Muscle layer of colon (tissue), 2 donors: ENCODE results near the gene ACTR8.

Experiments used
- H3K27ac ChIP-seq: one replicate; pipeline ENCODE4 v1.7.0; 2013; ENCODE audit warnings: low read depth, mild to moderate bottlenecking, low read length, moderate library complexity
- H3K27me3 ChIP-seq, 2 donors: one replicate each; pipeline ENCODE4 v1.7.0; 2013; ENCODE audit warnings: low read length in 2 of 2, mild to moderate bottlenecking in 2 of 2; ENCODE audit not compliant: insufficient read depth in 2 of 2, control insufficient read depth in 1 of 2
- H3K36me3 ChIP-seq: one replicate; pipeline ENCODE4 v1.7.0; 2013; ENCODE audit warnings: mild to moderate bottlenecking, low read length; ENCODE audit not compliant: insufficient read depth
- H3K4me1 ChIP-seq: one replicate; pipeline ENCODE4 v1.7.0; 2013; ENCODE audit warnings: mild to moderate bottlenecking, low read length; ENCODE audit not compliant: insufficient read depth
- H3K4me3 ChIP-seq, 2 donors: one replicate each; pipeline ENCODE4 v1.7.0; 2013; ENCODE audit warnings: low read length in 2 of 2, low read depth in 1 of 2, mild to moderate bottlenecking in 1 of 2, moderate library complexity in 1 of 2
- H3K9ac ChIP-seq: one replicate; pipeline ENCODE4 v1.7.0; 2013; ENCODE audit warnings: low read length
- H3K9me3 ChIP-seq: one replicate; pipeline ENCODE4 v1.7.0; 2013; ENCODE audit warnings: mild to moderate bottlenecking, low read length
- donor health status: abdominal sarcoma.
- donor health status: Adenocarcinoma of cecum.

Gene ACTR8

DNA sequence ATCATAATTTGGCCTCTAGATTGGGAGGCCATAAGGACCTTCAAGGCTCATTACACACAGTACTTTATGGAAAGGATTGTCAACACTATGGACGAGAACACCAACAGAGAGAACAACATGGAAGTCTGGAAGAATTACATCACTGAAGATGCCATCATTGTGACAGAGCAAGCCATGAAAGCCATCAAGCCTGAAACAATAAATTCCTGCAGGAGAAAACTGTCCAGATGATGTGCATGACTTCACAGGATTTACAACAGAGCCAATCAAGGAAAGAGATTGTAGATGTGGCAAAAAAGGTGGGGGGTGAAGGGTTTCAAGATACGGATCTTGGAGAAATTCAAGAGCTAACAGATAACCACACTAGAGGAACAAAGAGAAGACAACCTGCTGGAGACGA is 19.7 kb downstream of the ACTR8 start:
- Histone ChIP-seq H3K9ac (no peak overlapping the region), H3K9me3 (no peaks in the 10 kb centered on the region), H3K36me3 (peaks cover 43% of the 10 kb centered on the region)

DNA sequence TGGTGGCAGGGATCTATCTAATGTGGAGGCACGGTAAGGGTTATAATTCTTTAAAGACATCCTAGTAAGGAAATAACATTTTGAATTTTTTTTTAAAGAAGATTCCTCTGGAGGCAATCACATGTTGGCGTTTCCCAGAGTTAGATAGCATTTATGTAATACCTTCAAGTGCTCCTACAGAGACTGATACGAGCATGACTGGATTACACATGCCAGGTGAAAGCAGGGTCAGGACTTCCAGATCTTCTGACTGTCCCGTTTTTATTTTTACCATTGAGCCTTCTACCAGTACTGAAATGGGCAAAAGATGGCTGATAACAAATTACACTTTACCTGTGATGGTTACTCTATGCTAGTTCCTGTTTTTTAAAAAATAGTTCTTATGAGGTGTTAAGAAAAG is 21.8 kb downstream of the ACTR8 start:
- H3K27ac ChIP-seq, result no peak overlapping the region
- peaks cover 38% of the 10 kb centered on the region for H3K36me3 ChIP-seq
- no peaks in the 10 kb centered on the region for H3K9me3 ChIP-seq
- H3K4me3 ChIP-seq, result no peak overlapping the region
- H3K4me1 ChIP-seq, result no peaks in the 10 kb centered on the region
- H3K9ac ChIP-seq, result no peak overlapping the region
- no peaks in the 10 kb centered on the region for H3K27me3 ChIP-seq

More for the DNA sequence above, 19.7 kb downstream of the ACTR8 start:
- Histone ChIP-seq H3K4me1 (no peaks in the 10 kb centered on the region), H3K27ac (no peak overlapping the region), H3K27me3 (no peaks in the 10 kb centered on the region), H3K4me3 (no peak overlapping the region)

DNA sequence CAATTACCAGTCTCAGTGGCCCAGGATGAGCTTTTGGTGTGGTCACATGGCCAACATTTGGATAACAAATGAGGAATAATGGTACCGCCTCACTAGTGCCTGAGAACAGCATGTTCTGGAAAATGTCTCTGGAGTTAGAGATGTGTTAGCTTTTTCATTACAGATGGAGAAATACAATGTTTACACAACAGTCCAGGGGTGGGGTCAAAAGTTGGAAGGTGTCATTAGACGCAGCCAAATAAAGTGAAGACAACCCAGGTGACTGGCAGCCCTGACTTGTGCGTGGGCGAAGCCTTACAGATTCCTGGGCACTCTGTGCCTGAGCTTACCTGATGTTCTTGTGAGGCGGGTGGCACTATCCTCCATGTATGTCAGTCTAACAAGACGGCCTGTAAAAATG is 22.8 kb downstream of the ACTR8 start:
- H3K9me3 ChIP-seq, result no peaks in the 10 kb centered on the region
- H3K4me3 ChIP-seq, result no peak overlapping the region
- no peaks in the 10 kb centered on the region for H3K4me1 ChIP-seq
- H3K36me3 ChIP-seq, result peaks cover 32% of the 10 kb centered on the region
- no peak overlapping the region for H3K9ac ChIP-seq
- no peak overlapping the region for H3K27ac ChIP-seq
- no peaks in the 10 kb centered on the region for H3K27me3 ChIP-seq

DNA sequence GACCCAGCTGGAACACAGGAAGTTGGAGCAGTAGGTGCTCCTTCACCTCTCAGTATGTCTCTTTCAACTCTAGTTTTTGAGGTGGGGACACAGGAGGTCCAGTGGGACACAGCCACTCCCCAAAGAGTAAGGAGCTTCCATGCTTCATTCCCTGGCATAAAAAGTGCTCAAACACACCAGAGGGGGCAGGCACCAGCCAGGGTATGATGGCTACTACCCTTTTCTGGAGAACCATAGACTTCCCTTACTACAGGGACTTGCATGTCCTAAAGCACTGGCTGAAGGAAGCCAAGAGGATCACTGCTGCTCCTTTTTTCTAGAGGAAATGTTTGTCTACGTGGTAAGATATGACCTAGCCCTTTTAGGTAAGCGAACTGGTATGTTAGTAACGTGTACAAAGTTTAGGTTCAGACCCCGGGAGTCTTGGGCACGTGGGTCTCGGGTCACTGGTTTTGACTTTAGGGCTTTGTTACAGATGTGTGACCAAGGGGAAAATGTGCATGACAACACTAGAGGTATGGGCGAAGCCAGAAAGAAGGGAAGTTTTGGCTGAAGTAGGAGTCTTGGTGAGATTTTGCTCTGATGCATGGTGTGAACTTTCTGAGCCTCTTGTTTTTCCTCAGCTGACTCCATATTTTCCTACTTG is 23.7 kb downstream of the ACTR8 start:
- Histone ChIP-seq H3K9me3 (no peaks in the 10 kb centered on the region), H3K4me1 (no peaks in the 10 kb centered on the region), H3K27ac (no peak overlapping the region), H3K4me3 (no peak overlapping the region), H3K36me3 (peaks cover 27% of the 10 kb centered on the region), H3K27me3 (no peaks in the 10 kb centered on the region), H3K9ac (no peak overlapping the region)

DNA sequence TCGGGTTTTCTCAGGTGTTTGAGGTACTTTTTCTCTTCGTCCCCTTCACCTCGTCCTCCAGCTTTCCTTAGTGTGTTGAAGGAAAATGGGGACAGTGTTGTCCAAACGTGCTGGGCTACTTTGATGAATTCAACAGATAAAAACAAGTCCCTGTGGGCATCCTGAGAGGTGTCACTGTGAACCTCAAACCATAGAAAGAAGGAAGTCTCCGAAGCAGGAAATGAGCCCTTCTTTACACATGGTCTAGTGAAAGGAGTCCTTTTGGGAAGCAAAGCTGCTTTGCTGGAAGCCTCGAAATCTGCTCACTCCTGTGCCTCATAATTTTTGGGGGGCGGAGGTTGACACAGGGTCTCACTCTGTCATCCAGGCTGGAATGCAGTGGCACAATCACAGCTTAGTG is 25.0 kb downstream of the ACTR8 start:
- Histone ChIP-seq H3K4me1 (no peaks in the 10 kb centered on the region), H3K27ac (no peak overlapping the region), H3K27me3 (no peaks in the 10 kb centered on the region), H3K9me3 (no peaks in the 10 kb centered on the region), H3K36me3 (peaks cover 19% of the 10 kb centered on the region), H3K4me3 (no peak overlapping the region), H3K9ac (no peak overlapping the region)

DNA sequence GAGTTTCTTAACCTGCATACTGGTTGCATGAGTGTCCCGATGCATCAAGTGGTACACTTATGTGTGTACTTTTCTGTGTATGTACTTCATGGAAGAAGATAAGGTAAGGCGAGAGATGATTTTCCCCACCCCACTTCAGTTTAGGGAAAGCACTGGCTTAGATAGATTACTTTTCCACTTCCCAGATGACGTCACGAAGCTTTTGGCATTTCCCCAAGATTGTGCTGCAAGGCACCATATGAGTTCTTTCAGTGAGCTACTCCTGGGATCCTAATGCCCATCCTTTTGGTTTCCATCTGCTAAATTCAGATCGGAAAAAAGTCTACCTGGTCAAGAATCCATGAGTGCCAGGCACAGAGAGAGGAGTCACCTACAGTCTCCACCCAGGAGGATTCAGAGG is 31.1 kb downstream of the ACTR8 start:
- Histone ChIP-seq H3K27ac (no peak overlapping the region), H3K9ac (no peak overlapping the region), H3K4me1 (no peaks in the 10 kb centered on the region), H3K9me3 (no peaks in the 10 kb centered on the region), H3K27me3 (peaks cover 9 to 18% of the 10 kb centered on the region in 2 donors), H3K4me3 (no peak overlapping the region), H3K36me3 (no peaks in the 10 kb centered on the region)

DNA sequence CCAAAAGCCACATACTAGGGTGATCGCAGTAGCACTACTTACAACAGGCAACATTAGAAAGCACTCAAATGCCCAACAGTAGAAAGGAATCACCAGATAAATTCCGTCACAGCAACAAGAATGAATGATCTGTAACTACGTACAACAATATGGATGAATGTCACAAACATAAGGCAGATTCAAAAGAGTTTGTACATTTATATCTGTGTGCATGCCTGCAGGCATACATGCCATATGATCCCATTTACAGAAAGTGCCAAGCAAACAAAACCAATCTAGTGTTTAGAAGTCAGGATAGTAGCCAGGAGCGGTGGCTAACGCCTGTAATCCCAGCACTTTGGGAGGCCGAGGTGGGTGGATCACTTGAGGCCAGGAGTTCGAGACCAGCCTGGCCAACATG is 32.0 kb downstream of the ACTR8 start:
- H3K36me3 ChIP-seq, result no peaks in the 10 kb centered on the region
- H3K27me3 ChIP-seq, result peaks cover 9 to 18% of the 10 kb centered on the region in 2 donors
- no peaks in the 10 kb centered on the region for H3K9me3 ChIP-seq
- H3K4me1 ChIP-seq, result no peaks in the 10 kb centered on the region
- H3K27ac ChIP-seq, result no peak overlapping the region
- H3K4me3 ChIP-seq, result no peak overlapping the region
- no peak overlapping the region for H3K9ac ChIP-seq

DNA sequence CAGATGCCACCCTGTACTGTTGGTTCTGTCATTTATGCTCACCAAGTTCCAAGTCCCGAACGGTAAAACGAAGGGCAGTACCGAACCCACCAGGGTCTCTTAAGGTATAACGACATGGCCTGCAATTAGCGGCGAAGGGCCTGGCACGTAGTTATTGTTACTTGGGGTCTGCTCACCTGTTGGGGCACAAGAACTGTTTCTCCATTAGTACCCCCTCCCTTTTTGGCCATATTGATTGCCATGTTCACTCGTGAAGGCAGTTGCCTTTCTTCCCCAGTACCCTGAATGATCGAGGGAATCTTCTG is 35.1 kb downstream of the ACTR8 start:
- Histone ChIP-seq H3K27me3 (peaks cover 9 to 18% of the 10 kb centered on the region in 2 donors), H3K27ac (no peak overlapping the region)

DNA sequence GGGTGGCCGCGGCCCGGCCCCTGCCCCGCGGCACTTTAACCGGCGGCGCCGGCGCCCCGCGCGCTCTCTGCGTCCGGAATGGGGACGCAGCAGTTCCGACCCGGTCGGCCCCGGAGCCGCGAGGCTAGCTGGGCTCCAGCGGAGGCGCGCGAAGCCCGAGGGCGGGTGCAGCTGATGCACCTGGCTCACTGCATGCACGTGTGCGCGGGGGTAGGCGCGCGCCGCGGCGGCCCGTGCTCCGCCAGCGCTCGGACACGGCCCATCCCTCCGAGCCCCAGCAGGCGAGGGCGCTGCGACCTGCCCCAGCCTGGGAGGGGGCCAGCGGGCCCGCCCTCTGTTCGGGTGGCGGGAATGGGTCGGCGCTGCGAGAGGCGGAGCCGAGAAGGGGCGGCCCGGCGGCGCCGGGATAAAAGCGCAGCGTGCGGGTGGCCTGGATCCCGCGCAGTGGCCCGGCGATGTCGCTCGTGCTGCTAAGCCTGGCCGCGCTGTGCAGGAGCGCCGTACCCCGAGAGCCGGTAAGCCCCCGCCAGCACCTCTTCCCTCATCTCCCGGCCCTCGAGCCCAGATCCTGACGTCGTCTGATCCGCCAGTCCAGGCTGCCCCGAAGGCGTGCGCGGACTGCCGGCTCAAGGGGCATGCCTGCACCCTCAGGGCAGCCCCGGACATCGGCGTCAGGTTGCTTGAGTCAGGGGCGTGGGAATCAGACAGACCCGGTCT is 35.7 kb downstream of the ACTR8 start, which contains the start of the genes CHDH and IL17RB:
CHDH (minus strand) TSS at position 286 of the 717 bp plus-strand sequence. CDS start 22,411 bp downstream, outside the sequence.
IL17RB (plus strand) TSS at position 435 of the 717 bp plus-strand sequence; CDS start at position 456, 21 bp downstream.
- Histone ChIP-seq H3K27ac (no peak within 1 kb of the TSS), H3K36me3 (no peaks in the 10 kb centered on the region), H3K9ac (no peak within 1 kb of the TSS), H3K9me3 (no peaks in the 10 kb centered on the region), H3K27me3 (peaks cover 9 to 18% of the 10 kb centered on the region in 2 donors), H3K4me3 (peak within 1 kb of the TSS; percentile 54 to 61), H3K4me1 (no peaks in the 10 kb centered on the region)

More for the DNA sequence above, 35.1 kb downstream of the ACTR8 start:
- Histone ChIP-seq H3K9me3 (no peaks in the 10 kb centered on the region), H3K4me3 (peak overlapping the region in 1 of 2 donors; percentile 61), H3K36me3 (no peaks in the 10 kb centered on the region), H3K9ac (no peak overlapping the region), H3K4me1 (no peaks in the 10 kb centered on the region)

DNA sequence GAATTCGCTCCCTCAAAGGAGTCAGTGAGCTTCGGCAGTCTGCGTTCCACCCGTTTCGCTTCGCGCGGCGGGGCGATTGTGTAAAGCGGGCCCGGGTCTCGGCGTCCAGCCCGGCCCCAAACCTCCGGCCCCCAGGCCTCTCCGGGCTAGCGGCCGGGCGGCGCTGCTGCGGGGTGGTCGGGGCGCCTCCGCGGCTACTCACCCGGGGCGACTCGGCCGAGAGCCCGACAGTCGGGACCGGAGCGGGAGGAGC is 36.1 kb downstream of the ACTR8 start:
- H3K4me1 ChIP-seq, result no peaks in the 10 kb centered on the region
- H3K4me3 ChIP-seq, result peak overlapping the region; percentile 54 to 61
- no peak overlapping the region for H3K9ac ChIP-seq
- no peak overlapping the region for H3K27ac ChIP-seq
- no peaks in the 10 kb centered on the region for H3K9me3 ChIP-seq
- H3K27me3 ChIP-seq, result peaks cover 9 to 18% of the 10 kb centered on the region in 2 donors
- H3K36me3 ChIP-seq, result no peaks in the 10 kb centered on the region

DNA sequence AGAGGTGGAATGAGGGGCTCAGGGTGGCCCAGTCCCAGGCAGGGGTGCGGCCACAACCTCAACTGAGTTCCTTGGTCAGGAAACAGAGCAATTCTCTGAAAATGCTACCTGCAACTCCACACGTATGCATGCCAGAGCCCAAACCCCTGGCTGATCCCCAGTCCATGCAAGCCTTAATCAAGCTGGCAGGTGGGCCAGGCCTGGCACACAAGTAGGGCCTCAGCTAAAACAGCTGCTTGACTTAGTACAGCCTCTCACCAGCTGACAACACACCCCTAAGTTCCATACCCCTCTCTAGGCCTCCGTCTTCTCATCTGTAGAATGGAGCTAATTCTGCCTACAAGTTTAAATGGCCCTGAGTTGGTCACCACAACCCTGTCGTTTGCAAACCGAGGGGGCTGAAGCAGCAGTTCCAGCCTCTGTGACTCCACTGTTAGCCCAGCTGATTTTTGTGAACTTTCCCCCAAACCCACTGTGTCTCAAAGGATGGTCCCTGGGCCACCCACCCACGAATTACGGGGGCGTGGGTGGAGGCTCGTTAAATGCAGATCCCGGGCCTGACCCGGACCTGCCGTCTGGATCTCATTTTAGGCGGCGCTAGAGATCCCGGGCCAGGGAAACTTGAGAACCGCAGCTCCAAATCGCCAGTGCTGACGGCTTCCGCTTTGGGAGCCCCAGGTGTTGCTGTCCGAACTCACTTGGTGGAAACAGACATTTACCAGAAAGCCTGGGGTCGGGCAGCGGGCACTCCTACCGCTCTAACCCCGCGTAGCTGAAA is 36.7 kb downstream of the ACTR8 start:
- no peaks in the 10 kb centered on the region for H3K4me1 ChIP-seq
- no peaks in the 10 kb centered on the region for H3K36me3 ChIP-seq
- peak overlapping the region; percentile 54 to 61 for H3K4me3 ChIP-seq
- H3K27me3 ChIP-seq, result peaks cover 9 to 18% of the 10 kb centered on the region in 2 donors
- no peak overlapping the region for H3K9ac ChIP-seq
- no peak overlapping the region for H3K27ac ChIP-seq
- no peaks in the 10 kb centered on the region for H3K9me3 ChIP-seq
